NK-92 (cell line): ENCODE measurements around the gene ZBTB25.

Experiments used
- DNase-seq: peaks from one replicate; lab custom pipeline; 2025; ENCODE audit not compliant: unreplicated experiment; lab: John Stamatoyannopoulos, UW

ZBTB25 gene

GRCh38 chr14:64488590-64489099 lies 15.0 kb downstream of the ZBTB25 start:
- DNase-seq = no peak

GRCh38 chr14:64478634-64479250 lies 24.9 kb downstream of the ZBTB25 start:
- DNase-seq = no peak

- no peak for DNase-seq
Observed at GRCh38 chr14:64476438-64476837, 27.2 kb downstream of the ZBTB25 start.

DNA sequence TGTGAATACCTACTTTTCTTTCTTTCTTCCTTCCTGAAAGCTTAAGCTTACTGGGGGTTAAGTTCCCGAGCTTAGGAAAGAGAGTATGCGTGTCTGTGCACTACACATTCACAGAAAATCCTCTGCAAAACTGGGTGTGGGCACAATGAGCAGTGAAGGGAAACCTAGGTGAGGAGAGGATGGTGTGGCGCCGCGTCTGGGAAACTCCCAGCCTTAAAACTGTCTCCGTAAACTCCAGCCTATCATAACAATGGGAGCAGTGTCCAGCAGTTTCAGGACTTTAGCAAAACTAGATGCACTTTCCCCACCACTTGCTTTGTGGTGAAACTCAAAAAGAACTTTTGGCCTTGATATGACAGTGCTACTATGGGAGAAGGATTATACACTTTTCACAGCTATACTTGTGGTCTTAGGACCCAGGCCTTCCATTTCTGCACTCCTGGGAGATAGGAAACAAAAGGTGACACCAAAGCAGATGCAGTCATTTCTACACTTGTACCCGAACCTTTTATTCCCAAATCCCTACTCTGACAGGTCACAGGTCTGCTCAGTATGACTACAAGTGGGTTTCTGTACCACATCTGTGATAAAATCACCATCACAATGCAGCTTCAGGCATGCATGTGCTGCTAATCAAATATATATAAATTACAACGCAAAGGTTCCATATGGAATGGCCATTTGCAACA lies 27.9 kb downstream of the ZBTB25 start:
- DNase-seq = no peak

- DNase-seq = no peak
Observed at GRCh38 chr14:64474698-64475097, 28.9 kb downstream of the ZBTB25 start.

DNA sequence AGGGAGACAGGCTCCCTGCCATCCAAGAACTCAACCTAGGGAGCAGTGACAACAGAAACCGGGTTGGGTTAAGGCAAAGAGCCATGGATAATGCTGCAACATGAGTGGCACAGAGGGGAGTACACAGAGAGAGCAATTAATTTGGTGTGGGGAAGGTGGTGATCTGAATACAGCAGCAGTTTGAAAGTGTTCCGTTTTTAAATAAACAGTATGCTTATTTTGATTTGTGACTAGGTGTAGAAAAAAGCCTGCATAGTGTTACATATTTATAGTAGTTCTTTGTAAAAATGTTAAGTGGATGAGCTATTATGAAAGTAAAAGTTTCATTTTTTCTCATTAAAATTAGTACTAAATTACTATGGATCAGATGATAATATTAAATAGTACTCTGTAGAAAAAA lies 29.6 kb downstream of the ZBTB25 start:
- DNase-seq = no peak

DNA sequence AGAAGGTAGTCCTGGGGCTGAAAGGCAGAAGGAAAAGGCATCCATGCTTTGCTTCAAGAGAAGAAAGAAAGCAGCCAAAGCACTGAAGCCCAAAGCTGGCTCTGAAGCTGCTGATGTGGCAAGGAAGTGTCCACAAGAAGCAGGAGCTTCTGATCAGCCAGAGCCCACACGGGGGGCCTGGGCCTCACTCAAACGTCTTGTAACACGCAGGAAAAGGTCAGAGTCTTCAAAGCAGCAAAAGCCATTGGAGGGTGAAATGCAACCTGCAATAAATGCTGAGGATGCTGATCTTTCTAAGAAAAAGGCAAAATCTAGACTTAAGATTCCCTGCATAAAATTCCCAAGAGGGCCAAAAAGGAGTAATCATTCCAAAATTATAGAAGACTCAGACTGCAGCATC lies 35.2 kb downstream of the ZBTB25 start:
- DNase-seq = no peak

DNA sequence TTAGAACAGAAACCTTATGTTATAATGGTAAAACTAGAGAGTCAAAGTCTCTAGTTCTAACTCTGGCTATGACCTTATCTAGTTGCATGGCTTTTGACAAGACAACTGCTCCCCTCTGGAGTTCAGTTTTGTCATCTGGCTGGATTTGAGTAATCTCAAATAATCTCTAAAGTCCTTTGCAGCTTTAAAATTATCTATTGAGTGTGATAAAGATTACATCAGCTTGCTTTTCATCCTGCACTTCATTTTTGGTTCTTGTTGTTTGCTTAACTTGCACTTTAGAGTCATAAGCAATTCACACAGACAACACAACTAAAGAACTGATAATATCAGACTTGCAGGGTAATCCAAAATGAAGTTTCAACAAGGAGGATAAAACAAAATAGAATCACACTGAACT lies 36.1 kb downstream of the ZBTB25 start:
- no peak for DNase-seq

- DNase-seq = no peak
Observed at GRCh38 chr14:64467101-64467500, 36.5 kb downstream of the ZBTB25 start.

GRCh38 chr14:64465831-64466554 lies 37.6 kb downstream of the ZBTB25 start:
- no peak for DNase-seq

- DNase-seq = no peak
Observed at GRCh38 chr14:64465191-64465822, 38.3 kb downstream of the ZBTB25 start, which contains the start of gene AKAP5. Gene AKAP5, plus strand, starts transcription at chr14:64465499. Its CDS starts 2,896 bp downstream, at chr14:64468395.

DNA sequence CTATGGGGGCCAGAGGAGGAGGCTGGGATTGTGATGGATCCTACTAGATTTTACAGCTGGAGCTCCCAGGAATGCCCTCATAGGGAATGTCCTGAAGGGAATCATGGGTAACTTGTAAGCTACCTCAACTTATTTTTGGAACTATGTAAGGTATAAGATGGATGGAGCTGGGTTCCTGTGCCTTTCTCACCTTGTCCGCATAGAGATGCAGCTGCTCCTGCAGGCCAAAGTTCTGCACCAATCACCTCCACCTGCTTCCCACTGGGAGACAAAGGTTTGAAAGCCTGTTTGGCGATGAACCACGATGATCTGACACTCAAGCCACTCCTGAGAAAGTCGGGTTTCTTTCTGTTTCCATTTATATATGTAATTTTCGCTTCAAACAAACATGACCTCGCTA lies 39.0 kb downstream of the ZBTB25 start:
- no peak for DNase-seq

GRCh38 chr14:64463873-64464272 lies 39.8 kb downstream of the ZBTB25 start:
- no peak for DNase-seq

DNA sequence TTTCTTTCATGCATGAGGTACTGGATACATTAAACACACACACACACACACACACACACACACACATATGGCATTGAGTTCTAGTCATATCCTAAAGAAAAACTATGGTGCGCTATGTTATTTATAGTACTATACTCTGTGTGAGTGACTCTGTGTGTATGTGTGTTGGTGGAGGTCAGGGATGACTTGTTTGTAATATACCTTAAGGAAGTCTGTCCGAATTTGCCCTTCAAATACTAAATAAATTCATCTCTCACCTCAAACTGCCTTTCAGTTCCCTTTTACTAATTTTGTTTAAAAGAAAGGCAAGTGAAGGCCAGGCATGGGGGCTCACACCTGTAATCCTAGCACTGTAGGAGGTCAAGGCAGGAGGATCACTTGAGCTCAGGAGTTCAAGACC lies 40.4 kb downstream of the ZBTB25 start:
- DNase-seq = no peak

DNA sequence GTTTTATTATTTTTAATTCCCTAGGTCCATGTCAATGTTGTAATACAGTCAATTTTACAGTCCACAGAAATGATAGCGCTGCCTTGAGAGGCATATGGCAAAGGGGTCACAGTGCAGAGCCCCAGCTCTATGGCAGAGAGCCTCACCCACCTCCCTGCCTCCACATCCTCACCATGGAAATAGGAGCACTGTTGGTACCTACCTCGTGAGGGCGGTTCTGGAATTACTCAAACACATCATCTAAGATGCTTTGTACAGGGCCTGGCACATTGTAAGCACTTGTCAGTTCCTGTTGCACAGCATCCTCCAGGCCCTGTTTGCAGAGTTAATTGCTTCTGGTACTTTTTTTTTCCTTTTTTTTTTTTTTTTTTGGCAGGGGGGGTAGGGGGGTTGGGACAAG lies 42.4 kb downstream of the ZBTB25 start:
- no peak for DNase-seq

DNA sequence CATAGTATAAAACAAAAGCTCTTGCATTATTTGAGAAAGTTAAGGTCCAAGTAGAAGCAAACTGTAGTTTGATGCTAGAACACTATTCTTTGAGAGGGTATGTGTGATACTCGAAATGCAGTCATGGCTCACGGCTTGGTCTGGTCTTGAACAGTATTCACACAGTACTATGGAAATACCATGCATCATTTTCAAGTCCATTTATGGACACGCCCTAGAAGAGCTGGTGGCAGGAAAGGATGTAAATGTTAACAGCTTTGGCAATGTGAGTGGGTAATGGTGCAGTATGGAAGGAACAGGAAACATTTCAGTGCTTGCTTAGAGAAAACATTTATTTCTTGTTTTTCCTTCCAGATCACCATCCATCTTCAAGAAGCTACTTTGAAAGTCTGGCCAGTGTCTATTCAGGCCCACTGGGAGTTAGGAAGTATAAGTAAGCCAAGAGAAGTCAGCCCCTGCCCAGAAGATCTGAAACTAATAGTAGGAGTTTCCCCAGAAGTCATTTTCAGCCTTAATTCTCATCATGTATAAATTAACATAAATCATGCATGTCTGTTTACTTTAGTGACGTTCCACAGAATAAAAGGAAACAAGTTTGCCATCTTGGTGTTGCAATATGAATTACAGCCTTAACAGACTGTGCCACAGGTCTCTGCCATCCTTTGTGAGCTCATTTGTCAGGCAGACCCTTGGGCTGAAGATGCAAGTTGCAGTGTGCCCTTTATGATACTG lies 44.1 kb downstream of the ZBTB25 start:
- DNase-seq = no peak

DNA sequence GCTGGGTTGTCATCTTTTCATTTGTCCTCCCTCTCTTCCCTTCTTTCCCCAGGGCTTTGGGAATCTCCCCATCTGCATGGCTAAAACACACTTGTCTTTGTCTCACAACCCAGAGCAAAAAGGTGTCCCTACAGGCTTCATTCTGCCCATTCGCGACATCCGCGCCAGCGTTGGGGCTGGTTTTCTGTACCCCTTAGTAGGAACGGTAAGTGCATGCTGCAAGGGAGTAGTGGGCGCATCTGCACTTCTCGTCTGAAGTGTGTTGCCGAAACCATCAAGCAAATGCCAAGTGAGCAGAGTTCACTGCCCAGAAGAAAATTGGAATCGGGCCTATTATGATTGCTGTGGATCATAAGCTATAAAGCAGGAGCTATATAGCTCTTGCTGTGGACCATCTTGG lies 49.0 kb downstream of the ZBTB25 start:
- DNase-seq = no peak

- DNase-seq = no peak
Observed at GRCh38 chr14:64450255-64450654, 53.4 kb downstream of the ZBTB25 start.

GRCh38 chr14:64447876-64448670 lies 55.6 kb downstream of the ZBTB25 start:
- no peak for DNase-seq
